SHP77 (cell line): ENCODE data around the gene CNTN4.

ENCODE experiments used
- DNase-seq, 2 experiments: peaks; one replicate each; lab custom pipeline; 2025; lab: John Stamatoyannopoulos, UW

CNTN4 gene

GRCh38 chr3:2392981-2393380 is 294.3 kb downstream of the CNTN4 start:
- DNase-seq = no peak

GRCh38 chr3:2415083-2415482 is 316.4 kb downstream of the CNTN4 start:
- DNase-seq = no peak

- no peak for DNase-seq
Measured at GRCh38 chr3:2420919-2421318, 322.3 kb downstream of the CNTN4 start.

- no peak for DNase-seq
Measured at GRCh38 chr3:2423143-2423542, 324.5 kb downstream of the CNTN4 start.

- DNase-seq = no peak
Measured at GRCh38 chr3:2441558-2441957, 342.9 kb downstream of the CNTN4 start.

GRCh38 chr3:2446146-2446545 is 347.5 kb downstream of the CNTN4 start:
- DNase-seq = no peak

GRCh38 chr3:2452249-2452648 is 353.6 kb downstream of the CNTN4 start:
- DNase-seq = no peak

- no peak for DNase-seq
Measured at GRCh38 chr3:2454865-2455264, 356.2 kb downstream of the CNTN4 start.

- DNase-seq = no peak
Measured at GRCh38 chr3:2456788-2457187, 358.1 kb downstream of the CNTN4 start.

GRCh38 chr3:2458816-2459215 is 360.1 kb downstream of the CNTN4 start:
- DNase-seq = no peak

- DNase-seq = no peak
Measured at GRCh38 chr3:2465842-2466241, 367.2 kb downstream of the CNTN4 start.

- no peak for DNase-seq
Measured at GRCh38 chr3:2468816-2469215, 370.1 kb downstream of the CNTN4 start.

GRCh38 chr3:2476996-2477395 is 378.3 kb downstream of the CNTN4 start:
- no peak for DNase-seq

- no peak for DNase-seq
Measured at GRCh38 chr3:2477620-2478019, 379.0 kb downstream of the CNTN4 start.

GRCh38 chr3:2484162-2485026 is 385.7 kb downstream of the CNTN4 start:
- no peak for DNase-seq

GRCh38 chr3:2485027-2485375 is 386.3 kb downstream of the CNTN4 start:
- DNase-seq = no peak

GRCh38 chr3:2495746-2496145 is 397.1 kb downstream of the CNTN4 start:
- DNase-seq = no peak

- DNase-seq = no peak
Measured at GRCh38 chr3:2504912-2505311, 406.2 kb downstream of the CNTN4 start.

- DNase-seq = no peak
Measured at GRCh38 chr3:2506776-2507175, 408.1 kb downstream of the CNTN4 start.

GRCh38 chr3:2510591-2511145 is 412.0 kb downstream of the CNTN4 start:
- DNase-seq = no peak

GRCh38 chr3:2511356-2511755 is 412.7 kb downstream of the CNTN4 start:
- peak in 1 of 2 experiments; percentile 23 for DNase-seq

GRCh38 chr3:2512881-2513280 is 414.2 kb downstream of the CNTN4 start:
- no peak for DNase-seq

- DNase-seq = no peak
Measured at GRCh38 chr3:2513986-2514385, 415.3 kb downstream of the CNTN4 start.
